H1 (cell line): Measurements from ENCODE around the gene FOXN3. TPM values are rescaled to one million over a fixed set of nuclear protein-coding genes. Genes with fewer than 3 reads are reported as not detected.

Source experiments
- SP2 ChIP-seq: IDR thresholded peaks from 2 replicates; pipeline ENCODE4 v1.6.1; 2012; ENCODE audit warnings: mild to moderate bottlenecking, low read length, inconsistent platforms
- polyA plus RNA-seq, 7 experiments: library from polyadenylated mRNA; depleted of rRNA in 3 of 7; stranded (reverse) in 5 of 7; unstranded in 2 of 7; fragments of >200 nt in 5 of 7; fragments of 200-250 nt in 2 of 7; gene quantifications; 1 replicate in 5 of 7; 2 replicates in 1 of 7; 4 replicates in 1 of 7; pipeline versions ENCODE4 v1.2.1 to v1.2.3, GENCODE V29; 2011 to 2013; ENCODE audit warnings: missing spikeins in 2 of 7, mixed read lengths in 2 of 7
- total RNA-seq: library from RNA; stranded (reverse); fragmentation: NEBNext Ultra II Directional; extraction: Animal tissue kit (Norgen Biotek cat#: 25700); gene quantifications from 2 replicates; pipeline ENCODE4 v1.2.1, GENCODE V29; 2021

FOXN3 gene
- total and polyA plus RNA-seq, 2 of the 8 experiments (the other 6 are each of a cell fraction or from before 2014, with no cell fraction given) = 52.6 to 178 TPM

- TF ChIP-seq SP2 = no peak
These were observed 285.9 kb downstream of the FOXN3 start (continued) for GRCh38 chr14:89131004-89131750.
